ENCODE data around the gene COL15A1. TPM values are rescaled to one million over a fixed set of nuclear protein-coding genes. Genes with fewer than 3 reads are reported as not detected.

COL15A1 gene
- total RNA-seq, 1 experiment from 2014 or later = not detected

- POLR2A ChIA-PET = no interaction called here
- TF ChIP-seq CTCF (IDR thresholded peaks at IDR 0.05; ENCODE audit: unreplicated experiment) = no peak
- no peak overlapping the region for H3K27ac Mint-ChIP-seq (ENCODE audit: low read depth, unreplicated experiment)
- DNase-seq (ENCODE audit: unreplicated experiment) = no peak
- H3K27me3 Mint-ChIP-seq (ENCODE audit: insufficient read depth, unreplicated experiment) = peaks cover 32% of the 10 kb centered on the region
- no peaks in the 10 kb centered on the region for H3K9me3 Mint-ChIP-seq (ENCODE audit: unreplicated experiment)
- CTCF ChIA-PET = interaction anchor here (1.4 to 2.6 kb wide), 2 partner anchors 137 to 155 kb away, joined by 3 to 18 read pairs; no protein-coding TSS in a partner anchor
- BruUV-seq (replicated peaks) = no TSS peak
- intact Hi-C loops (cut with micrococcal nuclease) = no loop called here
- H3K4me3 Mint-ChIP-seq (ENCODE audit: unreplicated experiment) = no peak overlapping the region
- no peaks in the 10 kb centered on the region for H3K4me1 Mint-ChIP-seq (ENCODE audit: insufficient read depth, unreplicated experiment)
- H3K36me3 Mint-ChIP-seq (ENCODE audit: insufficient read depth, unreplicated experiment) = no peaks in the 10 kb centered on the region
Observed at GRCh38 chr9:99004115-99004514, 60.4 kb downstream of the COL15A1 start.

- intact Hi-C loops (cut with micrococcal nuclease) = no loop called here
- H3K9me3 Mint-ChIP-seq (ENCODE audit: unreplicated experiment) = no peaks in the 10 kb centered on the region
- H3K27ac Mint-ChIP-seq (ENCODE audit: low read depth, unreplicated experiment) = no peak overlapping the region
- DNase-seq (ENCODE audit: unreplicated experiment) = no peak
- no peak overlapping the region for H3K4me3 Mint-ChIP-seq (ENCODE audit: unreplicated experiment)
- no peaks in the 10 kb centered on the region for H3K36me3 Mint-ChIP-seq (ENCODE audit: insufficient read depth, unreplicated experiment)
- TF ChIP-seq CTCF (IDR thresholded peaks at IDR 0.05; ENCODE audit: unreplicated experiment) = no peak
- ChIA-PET POLR2A (no interaction called here), CTCF (interaction anchor here (1.2 to 2.6 kb wide), 3 partner anchors 136 to 158 kb away, joined by 3 to 18 read pairs (median 4); no protein-coding TSS in a partner anchor)
- no peaks in the 10 kb centered on the region for H3K4me1 Mint-ChIP-seq (ENCODE audit: insufficient read depth, unreplicated experiment)
- peaks cover 32% of the 10 kb centered on the region for H3K27me3 Mint-ChIP-seq (ENCODE audit: insufficient read depth, unreplicated experiment)
- no TSS peak for BruUV-seq (replicated peaks)
Observed at GRCh38 chr9:99004717-99005460, 61.2 kb downstream of the COL15A1 start.

- peaks cover 32% of the 10 kb centered on the region for H3K27me3 Mint-ChIP-seq (ENCODE audit: insufficient read depth, unreplicated experiment)
- intact Hi-C loops (cut with micrococcal nuclease) = no loop called here
- ChIA-PET CTCF (interaction anchor here (0.7 to 2.6 kb wide), 4 partner anchors 87 to 253 kb away, joined by 3 to 18 read pairs (median 4); no protein-coding TSS in a partner anchor), POLR2A (interaction anchor here (1.4 kb wide), 1 partner anchor 10 kb away, joined by 4 read pairs; no protein-coding TSS in a partner anchor)
- H3K4me3 Mint-ChIP-seq (ENCODE audit: unreplicated experiment) = no peak overlapping the region
- no peaks in the 10 kb centered on the region for H3K36me3 Mint-ChIP-seq (ENCODE audit: insufficient read depth, unreplicated experiment)
- no peaks in the 10 kb centered on the region for H3K9me3 Mint-ChIP-seq (ENCODE audit: unreplicated experiment)
- H3K27ac Mint-ChIP-seq (ENCODE audit: low read depth, unreplicated experiment) = no peak overlapping the region
- no peaks in the 10 kb centered on the region for H3K4me1 Mint-ChIP-seq (ENCODE audit: insufficient read depth, unreplicated experiment)
- no TSS peak for BruUV-seq (replicated peaks)
- DNase-seq (ENCODE audit: unreplicated experiment) = no peak
- no peak for TF ChIP-seq CTCF (IDR thresholded peaks at IDR 0.05; ENCODE audit: unreplicated experiment)
Observed at GRCh38 chr9:99005651-99006050, 61.9 kb downstream of the COL15A1 start.

- no peak for TF ChIP-seq CTCF (IDR thresholded peaks at IDR 0.05; ENCODE audit: unreplicated experiment)
- POLR2A ChIA-PET = interaction anchor here (1.4 kb wide), 1 partner anchor 9 kb away, joined by 4 read pairs; no protein-coding TSS in a partner anchor
- Mint-ChIP-seq H3K4me1 (ENCODE audit: insufficient read depth, unreplicated experiment) (no peaks in the 10 kb centered on the region), H3K9me3 (ENCODE audit: unreplicated experiment) (no peaks in the 10 kb centered on the region), H3K36me3 (ENCODE audit: insufficient read depth, unreplicated experiment) (no peaks in the 10 kb centered on the region), H3K4me3 (ENCODE audit: unreplicated experiment) (no peak overlapping the region), H3K27me3 (ENCODE audit: insufficient read depth, unreplicated experiment) (peaks cover 32% of the 10 kb centered on the region), H3K27ac (ENCODE audit: low read depth, unreplicated experiment) (no peak overlapping the region)
- no TSS peak for BruUV-seq (replicated peaks)
- CTCF ChIA-PET = interaction anchor here (2.6 kb wide), 1 partner anchor 135 kb away, joined by 18 read pairs; no protein-coding TSS in a partner anchor
- intact Hi-C loops (cut with micrococcal nuclease) = no loop called here
- no peak for DNase-seq (ENCODE audit: unreplicated experiment)
Observed at GRCh38 chr9:99006511-99006910, 62.8 kb downstream of the COL15A1 start.

Measured in MCF 10A (cell line).